GM19193 (cell line): Measurements from ENCODE around the gene RGS17.

Source experiments
- POLR2A ChIP-seq: IDR thresholded peaks from 4 replicates; pipeline ENCODE4 v1.6.1; 2011; ENCODE audit not compliant: insufficient read depth, insufficient read length; ENCODE audit errors: extremely low read depth

Gene RGS17

GRCh38 chr6:152993847-152994246 lies 137.2 kb downstream of the RGS17 start:
- no peak for TF ChIP-seq POLR2A

- no peak for TF ChIP-seq POLR2A
Measured at GRCh38 chr6:152993431-152993830, 137.7 kb downstream of the RGS17 start.

DNA sequence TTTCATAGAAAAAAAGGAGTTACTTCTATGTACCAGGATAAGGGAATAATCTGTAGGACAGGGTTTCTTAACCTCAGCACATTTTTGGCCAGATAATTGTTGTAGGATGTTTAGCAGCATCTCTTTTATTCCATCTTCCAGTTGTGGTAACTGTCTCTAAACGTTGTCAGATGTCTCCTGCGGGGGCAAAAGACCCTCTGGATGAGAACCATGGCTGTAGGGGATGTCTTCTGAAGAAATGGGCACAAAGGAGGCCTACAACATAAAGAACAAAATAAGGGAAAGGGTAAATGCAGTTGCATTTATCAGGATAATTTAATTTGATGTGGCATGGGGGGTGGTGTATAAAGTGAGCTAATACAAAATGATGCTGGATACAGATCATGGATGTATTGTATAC lies 144.1 kb downstream of the RGS17 start:
- TF ChIP-seq POLR2A: no peak

GRCh38 chr6:152984513-152984872 lies 146.6 kb downstream of the RGS17 start:
- TF ChIP-seq POLR2A: no peak

DNA sequence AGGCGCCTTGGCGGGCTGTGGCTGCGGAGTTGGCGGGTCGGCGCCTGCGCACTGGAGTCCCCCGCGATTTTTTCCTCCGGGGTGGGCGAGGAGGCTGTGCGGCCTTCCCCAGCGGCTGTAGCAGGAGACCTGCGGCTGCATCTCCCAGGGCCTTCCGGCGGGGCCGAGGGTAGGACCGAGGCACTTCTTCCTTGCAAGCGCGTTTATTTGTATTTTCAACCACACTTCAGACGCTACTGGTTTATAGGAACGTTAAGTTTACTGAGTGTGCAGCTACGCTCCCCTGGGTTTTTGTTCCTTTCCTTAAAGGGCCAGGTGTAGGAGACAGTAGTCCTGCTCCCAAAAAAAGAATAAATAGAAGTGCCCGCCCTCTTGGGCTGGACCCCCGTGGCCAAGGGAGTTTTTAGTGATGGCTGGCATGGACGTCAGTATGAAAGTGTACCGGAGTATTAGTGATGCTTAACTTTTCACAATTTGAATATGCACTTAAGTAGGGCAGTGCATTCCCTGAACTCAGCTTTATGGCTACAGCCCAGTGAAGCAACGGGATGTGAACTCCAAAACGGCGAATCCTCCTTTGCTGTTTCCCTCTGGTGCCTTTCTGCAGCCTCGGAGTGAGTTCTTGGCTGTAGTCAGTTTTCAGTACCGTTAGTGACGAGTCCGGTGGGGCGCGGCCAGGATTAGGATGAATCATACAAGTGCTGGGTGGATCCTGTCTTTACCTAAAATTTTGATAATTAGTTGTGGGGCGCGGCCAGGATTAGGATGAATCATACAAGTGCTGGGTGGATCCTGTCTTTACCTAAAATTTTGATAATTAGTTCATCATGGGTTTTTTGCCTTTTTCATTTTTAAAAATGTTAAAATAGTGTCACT lies 147.2 kb downstream of the RGS17 start:
- TF ChIP-seq POLR2A: peak; percentile 81

- peak; percentile 80 for TF ChIP-seq POLR2A
Measured at GRCh38 chr6:152982904-152983636, 148.0 kb downstream of the RGS17 start, which contains the start of gene FBXO5. TSS of gene FBXO5 (minus strand) at chr6:152983041. CDS start at chr6:152982959, 82 bp downstream.

- no peak for TF ChIP-seq POLR2A
Measured at GRCh38 chr6:152981989-152982903, 148.8 kb downstream of the RGS17 start.

GRCh38 chr6:152981219-152981618 lies 149.9 kb downstream of the RGS17 start:
- no peak for TF ChIP-seq POLR2A

DNA sequence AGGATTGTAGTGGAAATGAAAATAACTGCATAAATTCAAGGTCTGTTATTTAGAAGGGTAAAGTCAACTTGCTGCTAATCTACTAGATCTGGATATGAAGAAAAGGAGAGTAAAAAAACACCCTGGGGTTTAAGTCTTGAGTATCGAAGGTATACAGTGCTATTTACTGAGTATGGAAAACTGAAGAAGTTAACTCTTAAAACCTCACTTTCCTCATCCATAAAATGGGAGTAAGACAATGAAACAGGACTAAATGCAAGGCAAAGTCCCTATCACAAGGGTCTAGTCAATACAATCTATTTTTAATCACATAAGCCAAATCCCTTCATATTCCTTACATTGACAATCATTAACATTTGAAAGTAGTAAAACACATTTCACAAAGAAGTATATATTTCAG lies 150.4 kb downstream of the RGS17 start:
- TF ChIP-seq POLR2A: no peak

- TF ChIP-seq POLR2A: no peak
Measured at GRCh38 chr6:152979116-152979515, 152.0 kb downstream of the RGS17 start.

DNA sequence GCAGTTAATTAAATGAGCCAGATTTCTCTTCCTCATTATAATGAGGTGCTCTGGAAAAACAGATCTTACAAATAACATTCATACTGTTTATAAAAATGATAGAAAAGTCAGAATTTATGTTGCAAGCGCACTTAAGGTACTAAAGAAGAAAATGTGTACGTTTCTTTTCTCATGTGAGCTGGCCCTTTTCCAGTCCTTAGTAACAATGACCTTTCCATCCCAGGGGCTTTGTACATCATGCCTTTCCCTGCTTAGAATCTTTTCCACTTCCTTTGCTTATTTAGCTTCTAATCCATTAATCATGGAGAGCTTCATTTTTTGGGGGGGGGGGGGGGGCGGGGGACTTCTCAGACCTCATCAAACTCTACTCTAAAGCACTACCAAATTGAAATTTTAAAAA lies 153.0 kb downstream of the RGS17 start:
- TF ChIP-seq POLR2A: no peak

- TF ChIP-seq POLR2A: no peak
Measured at GRCh38 chr6:152977556-152977955, 153.5 kb downstream of the RGS17 start.

DNA sequence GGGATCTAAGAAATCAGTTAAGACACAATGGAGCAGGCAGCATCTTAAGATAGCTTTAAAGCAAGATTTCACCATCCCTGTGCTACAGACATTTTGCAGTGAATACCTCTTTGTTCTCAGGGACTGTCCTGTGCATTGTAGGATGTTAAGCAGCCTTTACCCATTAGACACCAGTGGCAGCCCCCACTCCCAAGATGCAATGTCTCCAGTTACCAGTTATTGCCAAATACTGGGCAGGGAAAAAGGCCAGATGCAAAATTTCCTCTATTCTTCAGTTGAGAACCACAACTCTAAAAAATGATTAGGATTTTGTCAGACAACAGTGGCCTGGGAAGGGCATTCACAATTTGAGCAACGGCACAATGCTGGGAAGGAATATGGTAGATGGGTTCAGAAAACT lies 154.3 kb downstream of the RGS17 start:
- TF ChIP-seq POLR2A: no peak

GRCh38 chr6:152975204-152975915 lies 155.7 kb downstream of the RGS17 start:
- no peak for TF ChIP-seq POLR2A
